ENCODE data around the gene WDR88. TPM values are rescaled to one million over a fixed set of nuclear protein-coding genes. Genes with fewer than 3 reads are reported as not detected.

The WDR88 gene
- polyA plus RNA-seq, 1 donor (not counting 4 experiments of a cell fraction or from before 2014, with no cell fraction given): not detected

DNA sequence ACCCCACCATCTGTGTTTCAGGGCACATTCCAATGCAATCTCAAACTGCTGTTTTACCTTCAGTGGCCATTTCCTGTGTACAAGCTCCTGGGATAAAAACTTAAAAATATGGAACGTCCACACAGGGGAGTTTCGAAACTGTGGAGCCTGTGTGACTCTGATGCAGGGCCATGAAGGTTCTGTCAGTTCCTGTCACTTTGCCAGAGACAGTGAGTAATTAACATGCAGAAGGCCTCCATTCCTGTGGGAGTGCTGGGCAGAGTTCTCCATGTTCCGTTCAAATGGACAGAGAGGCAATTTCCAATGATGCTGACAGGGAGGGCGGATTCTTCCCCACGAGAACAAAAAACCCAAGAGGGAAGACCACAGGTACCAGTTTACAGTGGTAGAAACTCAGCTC is 24.4 kb downstream of the WDR88 start:
- Histone ChIP-seq H3K4me1 (ENCODE audit: control insufficient read depth, extremely low read depth, insufficient read depth, low read length) (no peaks in the 10 kb centered on the region), H3K9ac (ENCODE audit: control insufficient read depth, extremely low read depth, insufficient read depth, low read length) (no peak overlapping the region), H3K4me3 (ENCODE audit: control insufficient read depth in 2 of 3, extremely low read depth in 1 of 3, insufficient read depth in 2 of 3, low read depth in 1 of 3, low read length in 3 of 3) (no peak overlapping the region), H4K20me1 (ENCODE audit: control insufficient read depth, extremely low read depth, insufficient read depth, low read length) (no peaks in the 10 kb centered on the region), H3K79me2 (ENCODE audit: control insufficient read depth, insufficient read depth, low read length) (no peaks in the 10 kb centered on the region), H3K27ac (ENCODE audit: control insufficient read depth, insufficient read depth, low read length) (no peak overlapping the region), H3K4me2 (ENCODE audit: control insufficient read depth, extremely low read depth, insufficient read depth, low read depth, low read length) (no peak overlapping the region), H3K9me3 (ENCODE audit: control insufficient read depth, low read depth, low read length) (no peaks in the 10 kb centered on the region), H3K27me3 (ENCODE audit: control insufficient read depth, extremely low read depth, insufficient read depth, low read length) (no peaks in the 10 kb centered on the region), H3K36me3 (ENCODE audit: control insufficient read depth in 2 of 2, extremely low read depth in 1 of 2, insufficient read depth in 2 of 2, low read length in 2 of 2) (no peaks in the 10 kb centered on the region), H3K9me1 (ENCODE audit: control insufficient read depth, extremely low read depth, insufficient read depth, low read length) (no peaks in the 10 kb centered on the region), H2AFZ (ENCODE audit: control insufficient read depth, low read length) (no peak overlapping the region)
- FAIRE-seq (no peak), DNase-seq (ENCODE audit: low read depth, low spot score) (no peak)
- no peak for TF ChIP-seq EZH2 (IDR thresholded peaks at IDR 0.05; ENCODE audit: low read length)
- TF ChIP-seq, protein P1, sequence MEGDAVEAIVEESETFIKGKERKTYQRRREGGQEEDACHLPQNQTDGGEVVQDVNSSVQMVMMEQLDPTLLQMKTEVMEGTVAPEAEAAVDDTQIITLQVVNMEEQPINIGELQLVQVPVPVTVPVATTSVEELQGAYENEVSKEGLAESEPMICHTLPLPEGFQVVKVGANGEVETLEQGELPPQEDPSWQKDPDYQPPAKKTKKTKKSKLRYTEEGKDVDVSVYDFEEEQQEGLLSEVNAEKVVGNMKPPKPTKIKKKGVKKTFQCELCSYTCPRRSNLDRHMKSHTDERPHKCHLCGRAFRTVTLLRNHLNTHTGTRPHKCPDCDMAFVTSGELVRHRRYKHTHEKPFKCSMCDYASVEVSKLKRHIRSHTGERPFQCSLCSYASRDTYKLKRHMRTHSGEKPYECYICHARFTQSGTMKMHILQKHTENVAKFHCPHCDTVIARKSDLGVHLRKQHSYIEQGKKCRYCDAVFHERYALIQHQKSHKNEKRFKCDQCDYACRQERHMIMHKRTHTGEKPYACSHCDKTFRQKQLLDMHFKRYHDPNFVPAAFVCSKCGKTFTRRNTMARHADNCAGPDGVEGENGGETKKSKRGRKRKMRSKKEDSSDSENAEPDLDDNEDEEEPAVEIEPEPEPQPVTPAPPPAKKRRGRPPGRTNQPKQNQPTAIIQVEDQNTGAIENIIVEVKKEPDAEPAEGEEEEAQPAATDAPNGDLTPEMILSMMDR (optimal IDR thresholded peaks at IDR 0.05 in 1 of 3, IDR thresholded peaks at IDR 0.05 in 1 of 3, conservative IDR thresholded peaks at IDR 0.05 in 1 of 3; ENCODE audit: extremely low read depth in 1 of 3, insufficient read depth in 2 of 3, low read length in 3 of 3): no peak
- dilution Hi-C loops (cut with MboI; ENCODE audit: extremely low pct_ligation_motif_present, low sequenced_read_pairs): no loop called here

DNA sequence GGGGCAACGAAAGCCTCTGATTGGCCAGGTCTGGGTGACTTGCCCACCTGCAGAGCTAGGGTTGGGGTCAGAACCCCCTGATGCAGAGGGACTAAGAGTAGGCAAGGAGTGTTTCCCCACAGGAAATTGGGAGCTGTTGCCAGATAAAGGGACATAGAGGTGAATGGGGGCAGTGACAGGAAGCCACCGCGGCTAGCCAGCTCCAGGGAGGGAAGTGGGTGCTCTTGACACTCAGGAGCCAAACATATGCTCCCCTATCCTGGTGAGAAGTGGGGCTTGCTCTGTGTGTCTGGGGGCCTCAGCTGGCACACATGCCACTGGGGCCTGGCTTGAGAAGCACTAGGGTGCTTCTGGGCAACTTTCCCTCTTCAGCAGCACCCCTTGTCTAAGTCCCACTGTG is 26.0 kb downstream of the WDR88 start:
- no peak overlapping the region for H2AFZ ChIP-seq (ENCODE audit: control insufficient read depth, low read length)
- H3K4me2 ChIP-seq (ENCODE audit: control insufficient read depth, extremely low read depth, insufficient read depth, low read depth, low read length): no peak overlapping the region
- no peak for FAIRE-seq
- no peaks in the 10 kb centered on the region for H3K9me3 ChIP-seq (ENCODE audit: control insufficient read depth, low read depth, low read length)
- no peaks in the 10 kb centered on the region for H3K36me3 ChIP-seq (ENCODE audit: control insufficient read depth in 2 of 2, extremely low read depth in 1 of 2, insufficient read depth in 2 of 2, low read length in 2 of 2)
- dilution Hi-C loops (cut with MboI; ENCODE audit: extremely low pct_ligation_motif_present, low sequenced_read_pairs): no loop called here
- H3K4me1 ChIP-seq (ENCODE audit: control insufficient read depth, extremely low read depth, insufficient read depth, low read length): no peaks in the 10 kb centered on the region
- no peaks in the 10 kb centered on the region for H3K79me2 ChIP-seq (ENCODE audit: control insufficient read depth, insufficient read depth, low read length)
- no peak for TF ChIP-seq EZH2 (IDR thresholded peaks at IDR 0.05; ENCODE audit: low read length)
- TF ChIP-seq, protein P1 (optimal IDR thresholded peaks at IDR 0.05 in 1 of 3, IDR thresholded peaks at IDR 0.05 in 1 of 3, conservative IDR thresholded peaks at IDR 0.05 in 1 of 3; ENCODE audit: extremely low read depth in 1 of 3, insufficient read depth in 2 of 3, low read length in 3 of 3): no peak
- H3K9ac ChIP-seq (ENCODE audit: control insufficient read depth, extremely low read depth, insufficient read depth, low read length): no peak overlapping the region
- H4K20me1 ChIP-seq (ENCODE audit: control insufficient read depth, extremely low read depth, insufficient read depth, low read length): no peaks in the 10 kb centered on the region
- no peak overlapping the region for H3K27ac ChIP-seq (ENCODE audit: control insufficient read depth, insufficient read depth, low read length)
- no peaks in the 10 kb centered on the region for H3K27me3 ChIP-seq (ENCODE audit: control insufficient read depth, extremely low read depth, insufficient read depth, low read length)
- H3K4me3 ChIP-seq (ENCODE audit: control insufficient read depth in 2 of 3, extremely low read depth in 1 of 3, insufficient read depth in 2 of 3, low read depth in 1 of 3, low read length in 3 of 3): no peak overlapping the region
- H3K9me1 ChIP-seq (ENCODE audit: control insufficient read depth, extremely low read depth, insufficient read depth, low read length): no peaks in the 10 kb centered on the region
- no peak for DNase-seq (ENCODE audit: low read depth, low spot score)

Data from keratinocyte (primary cell).